Gastrocnemius medialis (tissue), 4 donors: ENCODE data around the gene NEURL2. TPM values are rescaled to one million over a fixed set of nuclear protein-coding genes. Genes with fewer than 3 reads are reported as not detected.

Experiments
- ATAC-seq, 2 donors: fragments of 150-250 bp; one replicate each; pipeline ENCODE4 v1.9.1; 2016
- DNase-seq, 2 donors: peaks; one replicate each; pipeline ENCODE4 v3.0.0-alpha.2; 2019
- H3K27ac ChIP-seq, 4 donors: fragments of 200-600 bp; sonication (generic); 1 replicate in 1 of 4; 2 replicates in 3 of 4; pipeline ENCODE4 v1.5.1; 2016 to 2018; ENCODE audit warnings: mild to moderate bottlenecking in 2 of 4, moderate library complexity in 1 of 4
- H3K27me3 ChIP-seq, 3 donors: fragments of 200-600 bp; sonication (generic) in 2 of 3; 1 replicate in 1 of 3; 2 replicates in 2 of 3; pipeline versions ENCODE4 v1.5.1 to v1.6.0; 2016 to 2019; ENCODE audit warnings: mild to moderate bottlenecking in 1 of 3, moderate library complexity in 1 of 3
- H3K36me3 ChIP-seq, 2 donors: fragments of 200-600 bp; sonication (generic) in 1 of 2; one replicate each; pipeline ENCODE4 v1.5.1; 2017 to 2018
- H3K4me1 ChIP-seq, 2 donors: fragments of 200-600 bp; sonication (generic) in 1 of 2; one replicate each; pipeline ENCODE4 v1.5.1; 2016 to 2017; ENCODE audit warnings: mild to moderate bottlenecking in 2 of 2
- H3K4me3 ChIP-seq, 4 donors: fragments of 200-600 bp; sonication (generic) in 3 of 4; 1 replicate in 1 of 4; 2 replicates in 3 of 4; pipeline ENCODE4 v1.5.1; 2016 to 2019; ENCODE audit warnings: mild to moderate bottlenecking in 2 of 4
- H3K9me3 ChIP-seq, 3 donors: fragments of 200-600 bp; sonication (generic) in 2 of 3; 1 replicate in 1 of 3; 2 replicates in 2 of 3; pipeline ENCODE4 v1.5.1; 2016 to 2019
- CTCF ChIP-seq, 5 experiments: fragments of 450-650 bp in 3 of 5; fragments of 200-600 bp in 2 of 5; sonication (generic) in 2 of 5; IDR thresholded peaks in 4 of 5; conservative IDR thresholded peaks in 1 of 5; 1 replicate in 4 of 5; 2 replicates in 1 of 5; pipeline ENCODE4 v1.5.1; 2016 to 2019; ENCODE audit warnings: antibody characterized with exemption in 5 of 5, mild to moderate bottlenecking in 3 of 5, moderate library complexity in 3 of 5
- POLR2A ChIP-seq, 2 donors: fragments of 450-650 bp; IDR thresholded peaks; one replicate each; pipeline ENCODE4 v1.6.1; 2017; ENCODE audit warnings: antibody characterized with exemption in 2 of 2, mild to moderate bottlenecking in 2 of 2, moderate library complexity in 2 of 2
- in situ Hi-C, 4 donors: fragments of 200-750 bp; cut with MboI; loops; one replicate each; pipeline versions ENCODE4 v1.15.0 to v1.8.0; 2017; ENCODE audit warnings: low sequenced_read_pairs in 4 of 4
- intact Hi-C: fragments of 100-400 bp; cut with DNase I; formaldehyde crosslinking; loops from one replicate; pipeline ENCODE4 v1.15.1; 2023; ENCODE audit warnings: low total_unique reads
- total RNA-seq, 4 donors: library from RNA; depleted of rRNA; stranded (reverse); fragments of >200 nt; gene quantifications; one replicate each; pipeline versions ENCODE4 v1.1.0 to v1.2.3, GENCODE V29; 2016

NEURL2 gene
- total RNA-seq, 4 donors from 2014 or later = 4.9 to 24.1 (median 10.2) TPM

GRCh38 chr20:45925821-45926506 is 35.0 kb upstream of the NEURL2 start:
- TF ChIP-seq CTCF (IDR thresholded peaks at IDR 0.05 in 4 of 5, conservative IDR thresholded peaks at IDR 0.05 in 1 of 5) = no peak
- no peak for TF ChIP-seq POLR2A (IDR thresholded peaks at IDR 0.05)
- Histone ChIP-seq H3K4me3 (no peak overlapping the region), H3K27ac (no peak overlapping the region), H3K27me3 (no peaks in the 10 kb centered on the region), H3K36me3 (no peaks in the 10 kb centered on the region), H3K4me1 (peaks cover 11 to 20% of the 10 kb centered on the region in 2 donors), H3K9me3 (no peaks in the 10 kb centered on the region)
- ATAC-seq (no peak), DNase-seq (no peak)
- in situ Hi-C loops = no loop called here
- intact Hi-C loops = no loop called here

- DNase-seq = peak; percentile 36 to 61
Measured at GRCh38 chr20:45924391-45925261, 33.6 kb upstream of the NEURL2 start.

GRCh38 chr20:45921337-45922189 is 30.6 kb upstream of the NEURL2 start:
- DNase-seq (no peak), ATAC-seq (no peak)
- peak overlapping the region in 1 of 4 donors; percentile 67 for H3K27ac ChIP-seq
- no peak overlapping the region for H3K4me3 ChIP-seq
- H3K9me3 ChIP-seq = no peaks in the 10 kb centered on the region
- intact Hi-C loops (no loop called here), in situ Hi-C loops (no loop called here)
- TF ChIP-seq POLR2A (IDR thresholded peaks at IDR 0.05) = no peak
- no peak for TF ChIP-seq CTCF (IDR thresholded peaks at IDR 0.05 in 4 of 5, conservative IDR thresholded peaks at IDR 0.05 in 1 of 5)
- peaks cover 11 to 29% of the 10 kb centered on the region in 2 donors for H3K4me1 ChIP-seq
- no peaks in the 10 kb centered on the region for H3K27me3 ChIP-seq
- H3K36me3 ChIP-seq = no peaks in the 10 kb centered on the region

More at GRCh38 chr20:45924391-45925261, 33.6 kb upstream of the NEURL2 start:
- TF ChIP-seq CTCF (IDR thresholded peaks at IDR 0.05 in 4 of 5, conservative IDR thresholded peaks at IDR 0.05 in 1 of 5) = no peak
- no peak for TF ChIP-seq POLR2A (IDR thresholded peaks at IDR 0.05)
- Histone ChIP-seq H3K4me1 (peaks cover 11 to 27% of the 10 kb centered on the region in 2 donors), H3K27ac (peak overlapping the region; percentile 46 to 67 (median 56)), H3K9me3 (no peaks in the 10 kb centered on the region), H3K27me3 (no peaks in the 10 kb centered on the region), H3K36me3 (no peaks in the 10 kb centered on the region), H3K4me3 (peak overlapping the region in 2 of 4 donors; percentile 0 to 6)
- peak; percentile 71 to 74 for ATAC-seq
- intact Hi-C loops = no loop called here
- in situ Hi-C loops = no loop called here

GRCh38 chr20:45920462-45921336 is 29.7 kb upstream of the NEURL2 start:
- intact Hi-C loops (no loop called here), in situ Hi-C loops (no loop called here)
- Histone ChIP-seq H3K4me3 (no peak overlapping the region), H3K27ac (peak overlapping the region; percentile 59 to 67 (median 64)), H3K9me3 (no peaks in the 10 kb centered on the region), H3K4me1 (peaks cover 11 to 29% of the 10 kb centered on the region in 2 donors), H3K27me3 (no peaks in the 10 kb centered on the region), H3K36me3 (no peaks in the 10 kb centered on the region)
- DNase-seq (no peak), ATAC-seq (no peak)
- TF ChIP-seq CTCF (IDR thresholded peaks at IDR 0.05 in 4 of 5, conservative IDR thresholded peaks at IDR 0.05 in 1 of 5) (no peak), POLR2A (IDR thresholded peaks at IDR 0.05) (no peak)
